Adrenal gland (tissue), 12 donors: ENCODE results near the gene EFL1. TPM values are rescaled to one million over a fixed set of nuclear protein-coding genes. Genes with fewer than 3 reads are reported as not detected.
A peak's percentile ranks its signal among the peaks of the same experiment; 100 is the strongest.

ENCODE experiments used
- DNase-seq, 7 donors: peaks; one replicate each; pipeline ENCODE4 v3.0.0-alpha.2; 2019 to 2020
- H3K27ac ChIP-seq, 5 donors: fragments of 200-600 bp; sonication (generic) in 4 of 5; 1 replicate in 3 of 5; 2 replicates in 2 of 5; pipeline versions ENCODE4 v1.5.1 to v1.8.0; 2016 to 2020; ENCODE audit warnings: mild to moderate bottlenecking in 1 of 5
- H3K27me3 ChIP-seq: fragments of 200-600 bp; 2 replicates; pipeline ENCODE4 v1.8.0; 2021
- H3K36me3 ChIP-seq, 2 donors: fragments of 200-600 bp; replicated peaks in 1 of 2; 1 replicate in 1 of 2; 2 replicates in 1 of 2; pipeline versions ENCODE4 v1.5.1 to v1.8.0; 2018 to 2022
- H3K4me1 ChIP-seq, 2 donors: fragments of 200-600 bp; replicated peaks in 1 of 2; 1 replicate in 1 of 2; 2 replicates in 1 of 2; pipeline versions ENCODE4 v1.5.1 to v1.8.0; 2018 to 2021
- H3K4me3 ChIP-seq, 4 donors: fragments of 200-600 bp; sonication (generic) in 3 of 4; one replicate each; pipeline ENCODE4 v1.5.1; 2016 to 2018
- H3K9me3 ChIP-seq, 3 donors: fragments of 200-600 bp; sonication (generic) in 1 of 3; replicated peaks in 1 of 3; 1 replicate in 2 of 3; 2 replicates in 1 of 3; pipeline versions ENCODE4 v1.5.1 to v1.8.0; 2016 to 2021
- CTCF ChIP-seq, 6 experiments: fragments of 450-650 bp in 4 of 6; fragments of 200-600 bp in 2 of 6; sonication (generic) in 1 of 6; IDR thresholded peaks; 1 replicate in 5 of 6; 2 replicates in 1 of 6; pipeline versions ENCODE4 v1.5.1 to v1.8.0; 2016 to 2021; ENCODE audit warnings: antibody characterized with exemption in 6 of 6, mild to moderate bottlenecking in 2 of 6, moderate library complexity in 1 of 6
- POLR2A ChIP-seq, 2 donors: fragments of 450-650 bp; IDR thresholded peaks; one replicate each; pipeline ENCODE4 v1.6.1; 2017; ENCODE audit warnings: antibody characterized with exemption in 2 of 2, mild to moderate bottlenecking in 2 of 2, moderate library complexity in 1 of 2
- WGBS, 4 donors: extraction: QIAGEN DNeasy Blood & Tissue Kit in 2 of 4; methylation state at CpG; one replicate each; pipeline versions ENCODE4 v1.1.5 to v1.1.7; 2013 to 2017; 5-methylcytosine and 5-hydroxymethylcytosine counted together
- intact Hi-C, 2 donors: fragments of 100-400 bp; cut with DNase I; formaldehyde crosslinking; loops; one replicate each; pipeline versions ENCODE4 v1.14.1 to v1.15.0; 2022 to 2023
- polyA plus RNA-seq, 3 donors: library from polyadenylated mRNA; stranded (reverse); fragments of 200-250 nt in 2 of 3; fragments of 350-450 nt in 1 of 3; fragmentation: Illumina TruSeq in 1 of 3; extraction: RNeasy Lipid Tissue Mini Kit (QIAGEN cat#74804) in 1 of 3; gene quantifications; one replicate each; pipeline ENCODE4 v1.2.3, GENCODE V29; 2013 to 2014
- total RNA-seq, 9 donors: library from RNA; depleted of rRNA in 4 of 9; stranded (reverse); fragments of >200 nt in 4 of 9; fragments of 120-200 nt in 1 of 9; fragmentation: NEBNext Ultra II Directional in 1 of 9; extraction: Animal tissue kit (Norgen Biotek cat#: 25700) in 1 of 9; gene quantifications; one replicate each; pipeline versions ENCODE4 v1.1.0 to v1.2.4, GENCODE V29; 2013 to 2023
- donor health status: healthy with polysubstance abuse.
- donor health status: Bipolar disorder and iron deficiency.
- donor health status: DM: yes; HTN: yes; CAD: no.
- donor health status: DM: no; HTN: no; CAD: no.
- donor health status: DM: no; HTN: no; CAD: no.
- donor health status: DM: yes; HTN: yes; CAD: no.

EFL1 gene
- total and polyA plus RNA-seq, 12 donors = 3.1 to 29.8 (median 18.0) TPM

DNA sequence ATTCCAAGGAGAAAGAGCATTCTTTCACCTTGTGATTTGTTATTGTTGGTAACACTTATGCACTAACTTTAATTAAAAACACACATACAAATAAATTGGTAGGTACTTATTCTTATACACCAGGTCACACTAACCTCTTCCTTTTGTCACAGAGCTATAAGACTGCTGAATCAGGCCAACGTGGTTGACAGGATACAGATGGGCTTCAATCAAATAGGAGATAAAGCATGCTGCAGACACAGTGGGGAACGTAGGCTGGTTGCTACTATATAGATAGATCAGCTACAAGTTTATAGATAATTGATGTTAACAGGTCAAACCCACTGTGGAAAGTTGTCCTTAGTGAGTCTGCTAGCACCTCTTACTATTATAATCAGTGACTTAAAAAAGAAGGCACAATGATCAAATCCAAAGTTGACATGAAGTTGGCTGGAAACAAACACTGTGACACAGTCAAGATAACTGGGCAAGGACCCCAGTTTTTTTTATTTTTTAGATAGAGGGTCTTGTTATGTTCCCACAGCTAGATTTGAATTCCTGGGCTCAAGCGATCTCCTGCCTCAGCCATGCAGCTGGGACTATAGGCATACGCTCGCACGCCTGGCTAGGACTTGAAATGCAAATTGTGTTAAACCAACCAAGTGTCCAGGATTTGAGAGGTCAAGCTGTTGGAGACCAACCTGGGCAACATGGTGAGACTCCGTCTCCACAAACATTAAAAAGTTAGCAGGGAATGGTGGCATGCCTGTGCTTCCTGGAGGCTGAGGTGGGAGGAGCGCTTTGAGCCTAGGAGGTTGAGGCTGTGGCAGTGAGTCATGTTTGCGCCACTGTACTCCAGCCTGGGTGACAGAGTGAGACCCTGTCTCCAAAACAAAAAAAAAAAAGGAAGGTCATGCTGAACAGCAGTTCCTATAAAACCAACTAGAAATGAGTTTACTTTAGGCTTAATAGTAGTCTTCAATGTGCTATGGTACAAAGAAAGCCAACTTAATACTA is 118.8 kb downstream of the EFL1 start:
- TF ChIP-seq POLR2A (IDR thresholded peaks at IDR 0.05) (no peak), CTCF (IDR thresholded peaks at IDR 0.05) (no peak)
- Histone ChIP-seq H3K9me3 (no peaks in the 10 kb centered on the region), H3K36me3 (no peaks in the 10 kb centered on the region), H3K27me3 (no peaks in the 10 kb centered on the region), H3K4me1 (peaks cover 0 to 12% of the 10 kb centered on the region in 2 donors), H3K4me3 (no peak overlapping the region), H3K27ac (no peak overlapping the region)
- WGBS, 4 donors = 91 to 95% (median 92%) methylated on average over 9 of the region's 9 CpGs
- intact Hi-C loops = no loop called here
- DNase-seq = no peak

GRCh38 chr15:82140886-82141285 is 121.6 kb downstream of the EFL1 start:
- peaks cover 0 to 16% of the 10 kb centered on the region in 2 donors for H3K4me1 ChIP-seq
- intact Hi-C loops = no loop called here
- H3K9me3 ChIP-seq = no peaks in the 10 kb centered on the region
- no peak overlapping the region for H3K4me3 ChIP-seq
- no peaks in the 10 kb centered on the region for H3K27me3 ChIP-seq
- H3K27ac ChIP-seq = no peak overlapping the region
- WGBS, 4 donors = 51 to 63% (median 57%) methylated on average over 2 of the region's 2 CpGs
- DNase-seq = no peak
- no peaks in the 10 kb centered on the region for H3K36me3 ChIP-seq
- TF ChIP-seq POLR2A (IDR thresholded peaks at IDR 0.05) (no peak), CTCF (IDR thresholded peaks at IDR 0.05) (no peak)

DNA sequence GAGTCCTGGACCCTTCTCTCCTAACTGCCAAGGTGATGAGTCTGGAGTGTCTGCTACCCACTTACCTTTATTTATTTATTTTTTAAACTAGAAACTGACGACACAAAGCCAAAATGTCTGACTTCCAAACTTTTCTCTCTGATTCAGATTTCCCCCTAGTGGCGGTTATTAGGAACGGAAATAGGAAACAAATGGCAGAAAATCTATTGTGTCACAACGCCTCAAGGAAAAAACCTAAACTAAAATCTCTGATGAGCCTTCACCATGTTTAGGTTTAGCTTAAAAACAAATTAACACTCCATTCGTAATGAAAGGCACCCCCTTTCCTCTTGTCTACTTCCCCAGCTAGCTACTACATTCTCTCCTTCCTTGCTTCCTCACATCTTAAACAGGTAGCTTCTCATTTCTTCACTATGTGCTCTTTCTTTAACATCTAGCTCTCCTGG is 122.7 kb downstream of the EFL1 start:
- Histone ChIP-seq H3K36me3 (no peaks in the 10 kb centered on the region), H3K9me3 (no peaks in the 10 kb centered on the region), H3K27me3 (no peaks in the 10 kb centered on the region), H3K4me1 (peaks cover 0 to 18% of the 10 kb centered on the region in 2 donors), H3K4me3 (no peak overlapping the region), H3K27ac (no peak overlapping the region)
- no peak for DNase-seq
- TF ChIP-seq POLR2A (IDR thresholded peaks at IDR 0.05) (no peak), CTCF (IDR thresholded peaks at IDR 0.05) (peak; percentile 67 to 82 (median 76))
- intact Hi-C loops = no loop called here
- 5 to 9% (median 6%) methylated on average over 5 of the region's 5 CpGs for WGBS, 4 donors

GRCh38 chr15:82138306-82138705 is 124.2 kb downstream of the EFL1 start:
- Histone ChIP-seq H3K36me3 (no peaks in the 10 kb centered on the region), H3K4me1 (peaks cover 0 to 18% of the 10 kb centered on the region in 2 donors), H3K27me3 (no peaks in the 10 kb centered on the region), H3K27ac (no peak overlapping the region), H3K4me3 (no peak overlapping the region), H3K9me3 (no peaks in the 10 kb centered on the region)
- TF ChIP-seq CTCF (IDR thresholded peaks at IDR 0.05) = no peak
- DNase-seq = no peak
- intact Hi-C loops = no loop called here
